GM12872 (cell line): ENCODE results near the gene FAP.

Experiments
- TF ChIP-seq, protein P1 (sequence below): IDR thresholded peaks from 3 replicates; pipeline ENCODE4 v1.5.1; 2011; ENCODE audit warnings: low read depth, mild to moderate bottlenecking, low read length, moderate library complexity; ENCODE audit not compliant: insufficient read depth

FAP gene

DNA sequence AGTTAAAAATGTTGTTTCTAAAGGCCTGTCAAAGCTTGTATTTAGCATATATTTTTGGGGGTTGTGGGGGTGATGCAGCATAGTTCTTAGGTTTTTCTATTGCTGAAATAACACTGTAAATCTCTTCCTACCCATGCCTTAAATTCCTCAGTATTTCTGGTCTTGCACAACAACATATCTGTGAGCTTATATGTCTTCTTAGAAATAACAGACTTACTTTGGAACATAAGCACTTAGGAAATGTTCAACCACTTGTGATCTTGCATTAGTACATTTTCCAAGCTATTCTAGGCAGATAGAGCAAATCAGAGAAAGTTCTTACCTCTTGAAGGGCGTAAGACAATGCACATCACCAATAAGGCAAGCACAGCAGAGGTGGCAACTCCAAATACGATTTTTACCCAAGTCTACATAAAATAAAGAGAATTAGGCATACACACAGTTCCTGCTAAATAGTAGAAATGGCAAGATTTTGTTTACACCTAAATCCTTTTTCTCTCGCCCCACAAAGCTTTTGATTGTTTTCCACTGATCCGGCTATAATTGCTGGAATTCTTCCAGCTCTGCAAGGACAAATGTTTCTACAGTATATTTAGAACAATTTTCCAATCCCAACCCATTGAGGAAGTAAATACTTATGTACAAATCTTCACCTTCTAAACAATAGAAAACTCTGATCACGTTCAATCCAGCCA lies 512 bp downstream of the FAP start:
- TF ChIP-seq, protein P1, sequence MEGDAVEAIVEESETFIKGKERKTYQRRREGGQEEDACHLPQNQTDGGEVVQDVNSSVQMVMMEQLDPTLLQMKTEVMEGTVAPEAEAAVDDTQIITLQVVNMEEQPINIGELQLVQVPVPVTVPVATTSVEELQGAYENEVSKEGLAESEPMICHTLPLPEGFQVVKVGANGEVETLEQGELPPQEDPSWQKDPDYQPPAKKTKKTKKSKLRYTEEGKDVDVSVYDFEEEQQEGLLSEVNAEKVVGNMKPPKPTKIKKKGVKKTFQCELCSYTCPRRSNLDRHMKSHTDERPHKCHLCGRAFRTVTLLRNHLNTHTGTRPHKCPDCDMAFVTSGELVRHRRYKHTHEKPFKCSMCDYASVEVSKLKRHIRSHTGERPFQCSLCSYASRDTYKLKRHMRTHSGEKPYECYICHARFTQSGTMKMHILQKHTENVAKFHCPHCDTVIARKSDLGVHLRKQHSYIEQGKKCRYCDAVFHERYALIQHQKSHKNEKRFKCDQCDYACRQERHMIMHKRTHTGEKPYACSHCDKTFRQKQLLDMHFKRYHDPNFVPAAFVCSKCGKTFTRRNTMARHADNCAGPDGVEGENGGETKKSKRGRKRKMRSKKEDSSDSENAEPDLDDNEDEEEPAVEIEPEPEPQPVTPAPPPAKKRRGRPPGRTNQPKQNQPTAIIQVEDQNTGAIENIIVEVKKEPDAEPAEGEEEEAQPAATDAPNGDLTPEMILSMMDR: no peak

DNA sequence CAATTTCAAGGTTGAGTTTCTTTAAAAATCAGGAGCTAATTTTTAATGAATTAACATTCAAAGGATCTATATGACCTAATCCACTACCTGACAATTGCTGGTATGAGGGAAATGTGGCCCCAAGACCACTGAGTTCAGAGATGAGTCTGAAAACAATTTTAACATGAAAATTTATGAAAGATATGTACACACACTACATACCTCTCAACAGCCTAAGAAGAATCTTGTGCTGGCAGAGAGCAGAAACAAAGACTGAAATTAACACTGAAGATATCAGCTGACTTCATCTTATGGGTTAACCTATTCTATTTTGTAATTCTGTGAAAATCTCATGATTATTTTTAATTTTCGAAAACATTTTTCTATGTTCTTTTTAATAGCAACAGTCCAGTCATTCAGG lies 1.7 kb downstream of the FAP start:
- TF ChIP-seq, protein P1: no peak

GRCh38 chr2:162234620-162235462 lies 8.4 kb downstream of the FAP start:
- TF ChIP-seq, protein P1: no peak

- TF ChIP-seq, protein P1: no peak
These were observed 10.0 kb downstream of the FAP start for GRCh38 chr2:162233197-162233596.

DNA sequence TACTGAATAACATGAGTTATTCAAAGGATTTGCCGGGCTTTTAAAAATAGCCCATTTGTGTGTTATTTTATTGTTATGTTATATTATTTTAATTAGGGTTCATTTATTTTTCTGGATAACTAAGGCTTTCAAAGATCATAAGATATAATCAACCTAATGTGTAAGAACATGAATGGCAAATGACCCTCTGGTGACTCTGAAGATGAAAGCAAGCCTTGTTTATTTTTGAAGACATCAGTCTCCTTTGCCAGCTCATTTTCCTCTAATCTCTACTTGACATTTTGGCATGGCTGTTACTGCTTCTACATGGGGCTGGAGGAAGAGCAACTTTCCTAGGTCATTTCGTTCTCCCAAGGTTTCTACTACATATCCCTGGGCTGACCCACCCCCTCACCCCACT lies 10.6 kb downstream of the FAP start:
- TF ChIP-seq, protein P1: no peak

- TF ChIP-seq, protein P1: no peak
These were observed 11.2 kb downstream of the FAP start for GRCh38 chr2:162232027-162232426.

GRCh38 chr2:162230761-162231160 lies 12.5 kb downstream of the FAP start:
- TF ChIP-seq, protein P1: no peak
